Neuronal stem cell (in vitro differentiated cells): ENCODE results near the gene BRD3OS.
A peak's percentile ranks its signal among the peaks of the same experiment; 100 is the strongest.

Experiments used
- DNase-seq: peaks from one replicate; pipeline ENCODE4 v3.0.0-alpha.2; 2013; ENCODE audit warnings: low spot score
- H2AFZ ChIP-seq: one replicate; pipeline ENCODE4 v1.6.1; 2013; ENCODE audit warnings: mild to moderate bottlenecking, low read length, inconsistent platforms
- H2AK5ac ChIP-seq: 2 replicates; pipeline ENCODE4 v1.6.1; 2013; ENCODE audit warnings: low read depth, mild to moderate bottlenecking, inconsistent platforms, low read length, moderate library complexity, mixed read lengths
- H2BK120ac ChIP-seq: 2 replicates; pipeline ENCODE4 v1.6.1; 2013; ENCODE audit warnings: low read depth, mild to moderate bottlenecking, inconsistent platforms, low read length, moderate library complexity, mixed read lengths
- H2BK12ac ChIP-seq: one replicate; pipeline ENCODE4 v1.6.1; 2013; ENCODE audit warnings: low read length, inconsistent platforms
- H2BK15ac ChIP-seq: 2 replicates; pipeline ENCODE4 v1.6.1; 2013; ENCODE audit warnings: mild to moderate bottlenecking, low read length, inconsistent platforms, mixed read lengths
- H2BK5ac ChIP-seq: one replicate; pipeline ENCODE4 v1.6.1; 2013; ENCODE audit warnings: inconsistent platforms, mild to moderate bottlenecking, low read length, moderate library complexity
- H3K14ac ChIP-seq: one replicate; pipeline ENCODE4 v1.6.1; 2013; ENCODE audit warnings: low read length, inconsistent platforms
- H3K18ac ChIP-seq: 2 replicates; pipeline ENCODE4 v1.6.1; 2013; ENCODE audit warnings: low read length, inconsistent platforms
- H3K23ac ChIP-seq: 2 replicates; pipeline ENCODE4 v1.6.1; 2013; ENCODE audit warnings: low read depth, mild to moderate bottlenecking, mixed read lengths, low read length, inconsistent platforms; ENCODE audit not compliant: poor library complexity
- H3K27ac ChIP-seq: replicated peaks from 3 replicates; pipeline ENCODE4 v1.5.1; 2013; ENCODE audit warnings: low read length, inconsistent platforms
- H3K27me3 ChIP-seq, 3 experiments: 2 replicates each; pipeline ENCODE4 v1.6.1; 2013; ENCODE audit warnings: low read length in 3 of 3, mild to moderate bottlenecking in 2 of 3, inconsistent platforms in 1 of 3, low read depth in 1 of 3, mixed read lengths in 1 of 3, moderate library complexity in 1 of 3; ENCODE audit not compliant: control insufficient read depth in 3 of 3, insufficient read depth in 3 of 3
- H3K36me3 ChIP-seq, 2 donors: replicated peaks in 1 of 2; 2 replicates each; pipeline ENCODE4 v1.6.1; 2013; ENCODE audit warnings: low read length in 2 of 2; ENCODE audit not compliant: control insufficient read depth in 2 of 2, insufficient read depth in 2 of 2
- H3K4ac ChIP-seq: 2 replicates; pipeline ENCODE4 v1.6.1; 2013; ENCODE audit warnings: inconsistent platforms, mild to moderate bottlenecking, low read length, moderate library complexity
- H3K4me1 ChIP-seq, 2 donors: 1 replicate in 1 of 2; 2 replicates in 1 of 2; pipeline ENCODE4 v1.6.1; 2013; ENCODE audit warnings: low read length in 2 of 2, low read depth in 1 of 2; ENCODE audit not compliant: control insufficient read depth in 2 of 2, insufficient read depth in 1 of 2
- H3K4me2 ChIP-seq: one replicate; pipeline ENCODE4 v1.6.1; 2013; ENCODE audit warnings: mild to moderate bottlenecking, low read length, inconsistent platforms; ENCODE audit not compliant: insufficient read depth, poor library complexity, severe bottlenecking
- H3K4me3 ChIP-seq, 2 donors: 2 replicates each; pipeline ENCODE4 v1.5.1; 2013; ENCODE audit warnings: low read length in 2 of 2, mild to moderate bottlenecking in 2 of 2, inconsistent platforms in 1 of 2, moderate library complexity in 1 of 2
- H3K79me1 ChIP-seq: one replicate; pipeline ENCODE4 v1.6.1; 2013; ENCODE audit warnings: low read depth, mild to moderate bottlenecking, inconsistent platforms, low read length, moderate library complexity
- H3K9ac ChIP-seq: one replicate; pipeline ENCODE4 v1.6.1; 2013; ENCODE audit warnings: mild to moderate bottlenecking, low read depth, low read length, inconsistent platforms; ENCODE audit not compliant: poor library complexity
- H3K9me3 ChIP-seq, 2 donors: replicated peaks in 1 of 2; 2 replicates each; pipeline versions ENCODE3 to v1.6.1; 2013; ENCODE audit warnings: low read length in 2 of 2, mild to moderate bottlenecking in 2 of 2, inconsistent platforms in 1 of 2, low read depth in 1 of 2, mixed read lengths in 1 of 2, moderate library complexity in 1 of 2; ENCODE audit not compliant: control insufficient read depth in 2 of 2, insufficient read depth in 1 of 2
- H4K8ac ChIP-seq: one replicate; pipeline ENCODE4 v1.6.1; 2013; ENCODE audit warnings: low read depth, mild to moderate bottlenecking, inconsistent platforms, low read length, moderate library complexity
- H4K91ac ChIP-seq: one replicate; pipeline ENCODE4 v1.6.1; 2013; ENCODE audit warnings: low read length, low read depth, mild to moderate bottlenecking, inconsistent platforms; ENCODE audit not compliant: poor library complexity
- WGBS, 2 donors: extraction: QIAGEN DNeasy Blood & Tissue Kit; methylation state at CpG; one replicate each; pipeline ENCODE4 v1.1.7; 2013; ENCODE audit warnings: missing lambda C conversion rate in 2 of 2, mixed read lengths in 1 of 2; ENCODE audit not compliant: insufficient read length in 2 of 2, insufficient replicate concordance in 1 of 2; ENCODE audit errors: extremely low coverage in 2 of 2; 5-methylcytosine and 5-hydroxymethylcytosine counted together

Gene BRD3OS

GRCh38 chr9:133977421-133978201 is 47.7 kb upstream of the BRD3OS start:
- H4K91ac ChIP-seq = no peak overlapping the region
- H3K27me3 ChIP-seq = no peaks in the 10 kb centered on the region
- H3K4me2 ChIP-seq = no peak overlapping the region
- H4K8ac ChIP-seq = no peak overlapping the region
- H2BK120ac ChIP-seq = no peak overlapping the region
- peak overlapping the region; percentile 58 for H3K18ac ChIP-seq
- H3K23ac ChIP-seq = peak overlapping the region; percentile 85
- no peak overlapping the region for H3K4me3 ChIP-seq
- no peak overlapping the region for H3K14ac ChIP-seq
- peaks cover 59% of the 10 kb centered on the region for H3K79me1 ChIP-seq
- DNase-seq = no peak
- H2AK5ac ChIP-seq = peak overlapping the region; percentile 63
- no peak overlapping the region for H2AFZ ChIP-seq
- H3K9me3 ChIP-seq = no peaks in the 10 kb centered on the region
- no CpG with 5 or more reads among the region's 26 CpGs for WGBS, 2 donors
- H3K4me1 ChIP-seq = peaks cover 29 to 30% of the 10 kb centered on the region in 2 donors
- peak overlapping the region; percentile 63 for H3K9ac ChIP-seq
- H3K36me3 ChIP-seq = peaks cover 0 to 10% of the 10 kb centered on the region in 2 donors
- H2BK15ac ChIP-seq = no peak overlapping the region
- H3K27ac ChIP-seq = no peak overlapping the region
- H2BK5ac ChIP-seq = peak overlapping the region; percentile 53
- peak overlapping the region; percentile 31 for H2BK12ac ChIP-seq
- no peak overlapping the region for H3K4ac ChIP-seq

GRCh38 chr9:133978226-133978898 is 46.9 kb upstream of the BRD3OS start:
- Histone ChIP-seq H3K9me3 (no peaks in the 10 kb centered on the region), H2AK5ac (no peak overlapping the region), H4K91ac (no peak overlapping the region), H2AFZ (no peak overlapping the region), H3K18ac (peak overlapping the region; percentile 67), H3K4me2 (no peak overlapping the region), H2BK120ac (no peak overlapping the region), H4K8ac (no peak overlapping the region), H3K23ac (peak overlapping the region; percentile 80), H2BK15ac (no peak overlapping the region), H3K27ac (no peak overlapping the region), H2BK12ac (peak overlapping the region; percentile 31), H2BK5ac (no peak overlapping the region), H3K14ac (no peak overlapping the region), H3K4ac (no peak overlapping the region), H3K36me3 (peaks cover 0 to 10% of the 10 kb centered on the region in 2 donors), H3K27me3 (no peaks in the 10 kb centered on the region), H3K79me1 (peaks cover 56% of the 10 kb centered on the region), H3K4me1 (peaks cover 26% of the 10 kb centered on the region in 2 donors), H3K4me3 (no peak overlapping the region), H3K9ac (no peak overlapping the region)
- DNase-seq = no peak
- WGBS, 2 donors = no CpG with 5 or more reads among the region's 13 CpGs

- H2BK5ac ChIP-seq = no peak overlapping the region
- WGBS, 2 donors = no CpG with 5 or more reads among the region's 16 CpGs
- peak overlapping the region; percentile 94 for H3K14ac ChIP-seq
- H3K4me3 ChIP-seq = no peak overlapping the region
- H3K18ac ChIP-seq = peak overlapping the region; percentile 87
- no peak overlapping the region for H2BK15ac ChIP-seq
- peak overlapping the region; percentile 22 for H2BK12ac ChIP-seq
- no peak overlapping the region for H3K4ac ChIP-seq
- H3K27me3 ChIP-seq = no peaks in the 10 kb centered on the region
- no peak overlapping the region for H2BK120ac ChIP-seq
- H3K4me2 ChIP-seq = no peak overlapping the region
- H2AFZ ChIP-seq = no peak overlapping the region
- no peak overlapping the region for H4K91ac ChIP-seq
- no peak overlapping the region for H4K8ac ChIP-seq
- DNase-seq = no peak
- H2AK5ac ChIP-seq = peak overlapping the region; percentile 56
- H3K27ac ChIP-seq = no peak overlapping the region
- H3K4me1 ChIP-seq = peaks cover 21 to 26% of the 10 kb centered on the region in 2 donors
- no peak overlapping the region for H3K9ac ChIP-seq
- peak overlapping the region; percentile 89 for H3K23ac ChIP-seq
- H3K9me3 ChIP-seq = no peaks in the 10 kb centered on the region
- peaks cover 51% of the 10 kb centered on the region for H3K79me1 ChIP-seq
- H3K36me3 ChIP-seq = peaks cover 0 to 10% of the 10 kb centered on the region in 2 donors
Observed at GRCh38 chr9:133978899-133979272, 46.4 kb upstream of the BRD3OS start.

DNA sequence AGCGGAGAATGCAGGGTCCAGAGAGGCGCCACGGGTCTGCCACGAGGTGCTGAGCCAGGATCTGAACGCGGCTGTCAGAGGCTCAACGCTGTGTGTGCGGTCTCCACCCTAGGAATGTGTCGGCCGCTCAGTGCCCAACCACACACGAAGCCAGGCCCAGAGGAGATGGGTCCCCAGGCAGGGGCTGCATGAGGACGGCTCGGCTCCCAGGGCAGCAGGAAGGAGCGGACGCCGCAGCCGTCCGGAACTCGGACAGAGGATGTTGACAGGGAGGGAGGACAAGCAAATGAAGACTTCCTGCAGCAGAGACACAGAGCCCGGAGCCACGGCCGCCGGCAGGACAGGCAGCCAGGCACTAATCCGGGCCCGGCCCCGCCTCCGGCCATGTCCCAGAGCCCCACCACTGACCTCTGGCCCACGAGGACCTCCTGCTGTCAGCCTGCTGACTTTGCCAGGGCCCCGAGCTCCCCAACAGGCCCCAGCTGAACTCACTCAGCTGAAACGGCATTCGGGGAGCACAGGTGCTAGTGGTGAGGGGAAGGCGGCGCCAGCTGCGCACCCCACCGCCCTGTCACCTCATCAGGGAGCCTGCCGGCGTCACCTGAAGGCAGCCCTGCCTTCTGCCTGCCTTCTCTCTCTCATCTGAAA is 45.9 kb upstream of the BRD3OS start:
- DNase-seq = no peak
- H3K79me1 ChIP-seq = peaks cover 46% of the 10 kb centered on the region

More for the DNA sequence above, 45.9 kb upstream of the BRD3OS start:
- Histone ChIP-seq H3K14ac (peak overlapping the region; percentile 94), H3K9ac (peak overlapping the region; percentile 44), H3K27me3 (no peaks in the 10 kb centered on the region), H3K36me3 (peaks cover 0 to 11% of the 10 kb centered on the region in 2 donors), H3K23ac (peak overlapping the region; percentile 89), H2AK5ac (peak overlapping the region; percentile 56), H2BK5ac (no peak overlapping the region), H2AFZ (no peak overlapping the region), H3K4me2 (no peak overlapping the region), H3K18ac (peak overlapping the region; percentile 87), H3K4me3 (no peak overlapping the region), H2BK120ac (no peak overlapping the region), H3K4me1 (peaks cover 17 to 26% of the 10 kb centered on the region in 2 donors), H3K27ac (no peak overlapping the region), H3K9me3 (no peaks in the 10 kb centered on the region), H2BK15ac (no peak overlapping the region), H4K8ac (no peak overlapping the region), H2BK12ac (peak overlapping the region; percentile 22), H4K91ac (no peak overlapping the region), H3K4ac (no peak overlapping the region)
- WGBS, 2 donors = no CpG with 5 or more reads among the region's 37 CpGs
